Measurements from ENCODE around the gene EZH2.

Gene EZH2

DNA sequence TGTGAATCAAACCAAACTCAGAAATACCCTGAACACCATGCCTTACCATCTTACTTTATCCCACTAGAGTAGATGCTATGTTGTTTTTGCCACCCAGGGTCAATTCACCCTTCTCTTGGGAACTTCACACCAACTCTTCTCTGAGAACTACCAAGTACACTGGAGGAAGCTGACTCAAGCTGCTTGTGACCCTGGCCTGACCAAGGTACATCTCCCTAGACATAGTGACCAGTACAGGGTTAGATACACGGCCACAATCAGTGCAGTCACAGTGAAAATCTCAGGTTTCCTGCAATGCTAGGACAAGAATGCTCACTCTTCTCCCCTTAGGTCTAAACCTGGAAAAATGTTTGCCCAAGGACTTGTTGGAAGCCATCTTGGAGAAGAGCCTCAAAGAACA is 31.8 kb downstream of the EZH2 start:
- no peak for DNase-seq

DNA sequence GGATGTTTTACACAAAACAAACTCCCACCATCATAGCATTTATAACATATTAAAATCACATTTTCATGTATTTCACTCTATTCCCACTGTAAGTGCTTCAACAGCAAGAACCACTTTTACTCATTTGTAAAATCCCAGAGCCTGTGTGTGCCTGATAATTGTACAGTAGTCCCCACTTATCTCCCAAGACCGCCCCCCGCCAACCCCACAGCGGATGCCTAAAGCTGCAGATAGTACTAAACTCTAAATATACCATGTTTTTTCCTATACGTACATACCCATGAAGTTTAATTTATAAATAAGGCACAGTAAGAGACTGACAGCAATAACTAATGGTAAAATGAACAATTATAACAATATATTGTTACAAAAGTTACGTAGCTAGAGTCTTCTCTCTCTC is 33.5 kb downstream of the EZH2 start:
- no peak for DNase-seq

DNA sequence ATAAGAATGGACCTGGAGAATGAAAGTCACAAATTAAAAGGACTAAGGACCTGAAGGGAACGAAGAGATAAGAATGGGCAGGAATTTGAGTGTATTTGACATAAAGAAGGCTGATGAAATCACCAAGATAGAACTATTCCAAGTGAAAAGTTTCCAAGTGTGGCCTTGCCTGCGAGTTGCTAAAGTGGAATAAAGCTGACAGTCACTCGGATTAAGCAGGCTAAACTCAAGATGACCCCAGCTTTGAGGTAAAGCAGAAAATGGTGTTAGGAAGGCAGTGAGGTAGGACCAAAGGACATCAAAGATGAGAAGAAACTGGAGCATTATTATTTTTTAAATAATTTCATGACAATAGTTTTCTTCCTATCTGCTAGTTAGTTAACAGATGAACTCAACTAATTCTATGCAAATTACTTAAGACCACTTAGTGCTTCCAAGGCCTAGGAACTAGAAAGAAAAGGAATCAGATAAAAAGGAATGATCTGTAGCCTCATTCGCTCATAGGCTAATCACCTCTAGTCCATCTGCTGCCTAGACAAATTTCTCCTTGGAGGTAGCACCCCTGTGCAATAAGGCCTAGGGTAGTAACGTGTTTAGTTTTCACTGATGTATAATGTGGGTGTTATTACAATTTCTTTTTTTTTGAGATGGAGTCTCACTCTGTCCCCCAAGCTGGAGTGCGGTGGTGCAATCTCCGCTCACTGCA is 34.5 kb downstream of the EZH2 start:
- no peak for DNase-seq

DNA sequence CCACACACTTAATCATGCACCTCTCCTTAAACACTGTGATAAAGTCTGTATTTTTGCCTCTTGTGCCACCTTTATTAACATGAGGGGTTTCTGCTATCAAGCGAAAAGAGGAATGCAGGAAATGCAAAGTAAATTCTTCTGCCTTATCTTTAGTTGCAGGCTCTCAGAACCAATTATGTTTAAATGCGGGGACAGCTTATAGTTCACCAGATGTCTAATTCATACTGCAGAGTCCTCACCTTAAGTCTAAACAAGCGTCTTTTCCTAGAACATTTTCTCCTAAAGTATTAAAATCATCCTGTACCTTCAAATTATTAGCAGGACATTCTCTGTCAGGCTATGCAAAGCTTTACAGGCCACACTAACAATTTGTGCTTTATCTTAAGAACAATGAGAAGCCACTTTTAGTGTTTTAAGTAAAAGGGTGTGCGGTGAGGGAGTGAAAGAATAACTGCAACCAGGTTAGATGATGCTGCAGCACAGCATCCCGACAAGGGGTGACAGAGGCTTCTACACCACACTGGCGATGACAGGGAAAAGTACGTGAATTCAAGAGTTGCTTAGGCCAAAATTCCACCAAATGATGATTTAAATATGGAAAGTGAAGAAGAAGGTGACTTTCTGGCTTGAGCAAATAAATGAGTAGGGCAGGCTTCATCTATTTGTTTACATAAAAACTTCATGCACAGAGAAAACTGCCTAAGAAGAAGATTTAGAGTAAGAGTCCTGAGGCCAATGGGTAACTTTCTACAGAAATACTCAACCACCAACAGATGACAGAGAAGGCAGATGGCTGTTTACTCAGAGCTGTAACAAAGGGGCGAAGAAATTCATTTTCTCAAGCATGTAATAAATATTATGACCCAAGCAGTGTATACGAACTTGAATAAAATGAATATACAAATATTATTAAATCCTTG is 36.0 kb downstream of the EZH2 start:
- DNase-seq = no peak

DNA sequence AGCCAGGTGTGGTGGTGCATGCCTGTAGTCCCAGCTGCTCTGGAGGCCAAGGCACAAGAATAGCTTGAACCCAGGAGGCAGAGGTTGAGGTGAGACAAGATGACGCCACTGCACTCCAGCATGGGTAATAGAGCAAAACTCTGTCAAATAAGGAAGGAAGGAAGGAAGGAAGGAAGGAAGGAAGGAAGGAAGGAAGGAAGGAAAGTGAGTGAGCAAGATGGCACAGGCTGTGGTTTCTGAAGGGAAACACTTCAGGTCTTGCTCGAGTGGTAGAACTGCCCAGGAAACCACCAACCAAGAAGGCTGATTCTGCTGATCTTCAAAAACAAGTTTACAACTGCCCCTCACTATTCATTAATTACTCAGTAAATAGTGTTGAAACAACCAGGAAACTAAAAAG is 45.2 kb downstream of the EZH2 start:
- no peak for DNase-seq

DNA sequence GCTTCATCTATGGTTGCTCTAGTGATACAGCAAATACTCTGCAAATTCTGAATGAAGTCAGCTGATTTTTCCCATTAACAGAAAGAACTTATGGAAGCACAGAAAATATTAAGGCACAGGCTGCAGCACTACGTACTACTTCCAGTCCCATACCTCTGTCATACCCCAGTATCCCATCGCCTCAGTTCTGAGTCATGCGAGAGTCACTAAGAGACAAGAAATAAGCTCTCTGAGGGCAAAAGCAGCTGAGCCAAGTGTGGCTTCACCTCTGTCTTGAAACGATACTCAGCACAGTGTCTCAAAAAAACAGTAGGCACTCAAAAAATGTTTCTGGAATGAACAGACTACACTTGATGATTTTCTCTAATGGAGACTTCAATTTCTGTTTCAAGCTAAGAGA is 48.2 kb downstream of the EZH2 start:
- DNase-seq = no peak

DNA sequence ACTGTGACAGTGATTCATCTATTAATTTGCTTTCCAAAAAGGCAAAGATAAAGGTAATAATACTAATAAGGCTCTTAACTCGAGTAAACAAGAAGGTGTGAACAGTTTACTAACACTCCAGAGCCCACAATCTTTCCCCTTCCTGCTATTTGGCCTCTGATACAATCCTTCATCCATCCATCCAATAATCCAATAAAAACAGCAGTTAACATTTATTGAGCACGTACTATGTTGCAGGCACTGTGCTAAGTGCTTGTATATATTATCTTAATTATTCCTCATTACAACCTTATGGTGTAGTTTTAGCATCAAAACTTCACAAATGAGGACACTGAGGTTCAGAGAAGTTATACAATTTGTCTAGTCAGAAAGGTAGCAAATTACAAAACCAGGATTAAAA is 49.5 kb downstream of the EZH2 start:
- DNase-seq = no peak

DNA sequence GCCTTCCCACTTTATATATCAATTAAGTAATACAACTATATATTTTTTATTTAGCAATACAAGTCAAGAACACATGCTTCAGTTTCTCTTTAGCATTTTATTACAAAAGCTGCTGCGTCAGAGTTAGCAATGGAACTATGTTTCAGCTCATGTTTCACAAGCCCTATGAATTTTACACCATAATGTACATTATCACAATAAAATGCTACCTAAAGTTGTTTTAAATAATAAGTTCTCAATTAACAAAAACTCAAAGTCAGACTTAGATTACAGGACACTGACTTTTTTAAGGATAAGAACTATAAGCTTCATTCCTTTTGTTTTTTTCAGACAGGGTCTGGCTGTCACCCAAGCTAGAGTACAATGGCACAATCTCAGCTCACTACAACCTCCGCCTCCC is 52.3 kb downstream of the EZH2 start:
- no peak for DNase-seq

DNA sequence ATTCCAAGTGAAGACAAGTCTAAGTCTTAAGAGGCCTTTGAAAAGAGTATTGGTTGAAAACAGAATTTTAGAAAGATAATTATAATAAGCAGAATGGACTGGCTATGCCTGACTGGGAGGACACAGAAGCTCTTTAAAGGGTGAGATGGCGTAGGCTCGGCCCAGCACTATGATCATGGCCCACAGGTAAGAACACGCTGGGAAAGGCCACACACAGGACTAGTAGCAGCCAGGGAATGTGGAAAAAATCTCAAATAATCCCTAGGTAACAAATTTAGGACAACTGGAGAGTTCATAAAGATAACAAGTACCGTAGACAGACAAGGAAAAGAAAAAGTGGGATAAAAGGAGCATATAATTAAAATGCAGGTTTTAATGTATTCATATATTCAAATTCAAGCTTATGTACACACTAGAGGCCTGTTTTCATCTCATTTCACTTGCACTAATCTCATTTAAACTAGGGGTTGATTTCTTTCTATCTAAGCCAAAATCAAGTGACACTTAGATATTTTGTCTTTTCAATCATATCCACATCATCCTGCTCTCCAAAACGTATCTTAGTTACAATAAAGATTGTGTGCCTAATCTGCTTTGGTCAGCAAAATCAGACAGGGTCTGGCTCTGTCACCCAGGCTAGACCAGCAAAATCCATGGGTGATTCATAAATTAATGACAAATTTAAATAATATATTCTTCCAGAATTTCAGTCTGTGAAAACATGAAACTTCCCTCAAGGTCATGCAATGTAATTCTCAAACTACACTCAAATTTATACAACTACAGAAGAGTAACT is 53.0 kb downstream of the EZH2 start:
- no peak for DNase-seq

DNA sequence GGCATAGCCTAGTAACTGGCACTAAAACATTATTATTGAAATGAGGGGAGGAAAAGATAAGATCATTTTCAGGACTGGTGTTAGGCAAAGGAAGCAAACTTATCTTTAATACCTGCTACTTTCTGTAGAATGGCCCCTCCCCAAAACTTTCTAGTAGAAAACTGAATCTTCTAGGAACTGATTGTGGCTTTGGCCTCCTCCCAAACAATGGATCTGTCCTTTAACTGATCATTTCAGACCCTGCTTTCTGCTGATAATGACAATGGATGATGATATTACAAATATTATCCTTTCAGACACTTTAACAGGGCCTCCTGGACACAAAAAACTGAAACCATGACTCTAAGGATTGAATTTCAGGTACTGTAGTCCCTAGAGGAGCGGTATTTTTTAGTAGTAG is 55.1 kb downstream of the EZH2 start:
- DNase-seq = no peak

DNA sequence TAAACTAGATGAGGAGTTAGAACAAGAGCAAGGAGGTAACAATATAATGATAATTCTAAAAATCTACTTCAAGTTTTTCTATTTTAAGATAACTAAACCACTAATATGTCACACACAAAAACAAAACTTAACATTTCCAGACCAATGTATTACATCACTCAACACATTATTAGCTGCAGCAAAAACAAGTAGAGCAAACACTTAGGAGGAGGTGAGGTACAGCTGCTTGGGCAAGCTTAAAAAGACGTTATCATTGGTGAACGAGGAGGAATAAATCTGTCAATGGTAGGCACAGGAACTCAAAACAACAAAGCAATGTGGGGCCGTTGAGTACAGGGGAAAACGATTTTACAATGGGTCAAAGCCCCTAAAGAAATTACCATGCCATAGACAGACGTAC is 58.8 kb downstream of the EZH2 start:
- no peak for DNase-seq

DNA sequence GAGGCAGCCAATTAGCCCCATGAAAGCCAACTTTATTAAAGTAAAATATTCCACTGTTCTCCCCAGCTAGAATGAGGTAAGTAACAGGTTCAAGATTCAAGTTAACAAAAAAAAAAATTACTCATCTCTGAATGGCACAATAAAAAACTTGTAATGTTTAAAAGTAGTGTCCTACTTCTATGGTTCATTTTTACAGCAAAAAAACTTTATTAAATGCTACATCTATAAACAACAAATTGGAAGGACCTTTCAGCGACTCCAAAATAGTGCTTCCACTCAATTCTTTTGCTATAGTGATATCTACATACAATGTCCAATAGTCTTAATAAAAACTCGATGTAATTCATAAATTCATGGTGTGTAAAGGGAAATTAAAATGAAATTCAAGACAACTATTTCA is 59.2 kb downstream of the EZH2 start:
- DNase-seq = no peak

DNA sequence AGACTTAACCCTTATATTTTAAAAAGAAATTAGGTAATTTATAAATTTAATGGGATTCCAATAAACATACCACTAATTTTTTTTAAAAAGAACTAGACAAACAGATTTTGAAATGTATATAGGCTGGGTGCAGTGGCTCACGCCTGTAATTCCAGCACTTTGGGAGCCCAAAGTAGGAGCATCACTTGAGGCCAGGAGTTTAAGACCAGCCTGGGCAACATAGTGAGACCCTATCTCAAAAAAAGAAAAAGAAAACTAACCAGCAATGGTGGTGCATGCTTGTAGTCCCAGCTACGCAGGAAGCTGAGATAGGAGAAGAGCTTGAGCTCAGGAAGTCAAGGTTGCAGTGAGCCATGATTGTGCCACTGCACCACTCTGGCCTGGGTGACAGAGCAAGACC is 62.7 kb downstream of the EZH2 start:
- no peak for DNase-seq

DNA sequence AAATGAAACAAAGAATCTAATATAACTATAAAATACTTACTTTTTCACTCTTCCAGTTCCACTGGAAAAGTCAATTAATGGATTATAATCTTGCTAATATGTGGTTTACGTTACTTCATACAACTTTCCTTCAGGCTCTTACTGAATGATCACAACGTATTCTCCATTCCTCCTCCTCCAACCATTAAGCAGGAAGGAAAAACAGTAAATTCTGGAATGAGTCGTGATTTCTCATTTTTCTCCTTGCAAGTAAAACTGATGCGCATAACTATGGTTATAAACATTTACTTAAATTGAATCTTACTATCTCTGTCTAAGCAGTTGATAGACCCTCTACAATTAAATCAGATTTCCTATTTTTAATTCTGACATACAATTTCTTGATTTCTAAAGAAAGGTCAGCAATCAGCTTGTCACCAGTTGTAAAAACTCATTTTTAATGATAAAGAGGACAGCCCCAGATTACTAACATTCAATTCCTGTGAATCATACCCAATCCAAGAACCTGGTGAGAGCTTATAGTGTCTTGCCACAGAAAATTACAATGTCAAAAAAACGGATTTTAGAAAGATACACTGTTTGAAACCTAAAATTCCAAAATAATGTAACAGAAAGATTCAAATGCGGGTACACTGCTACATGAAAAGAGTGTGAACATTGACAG is 64.3 kb downstream of the EZH2 start:
- DNase-seq = no peak

DNA sequence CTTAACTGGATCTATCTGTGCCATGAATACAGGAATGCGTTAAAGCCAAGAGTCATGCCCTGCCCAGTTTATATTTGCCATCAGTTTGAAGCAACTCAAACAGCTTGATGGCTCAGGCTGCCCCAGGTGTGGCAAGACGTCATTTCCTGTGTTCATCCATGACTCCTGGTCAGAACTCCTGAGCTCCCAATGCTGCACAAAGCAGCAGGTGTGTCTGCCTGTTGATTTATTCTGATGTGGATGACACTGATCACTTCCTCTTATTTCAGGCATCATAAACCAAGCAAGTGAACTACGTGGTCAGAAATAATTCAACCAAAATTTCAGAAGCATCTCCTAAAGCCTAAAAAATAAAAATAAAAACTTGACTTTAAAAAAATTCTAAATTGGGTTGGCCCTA is 68.5 kb downstream of the EZH2 start:
- DNase-seq = peak; percentile 4

DNA sequence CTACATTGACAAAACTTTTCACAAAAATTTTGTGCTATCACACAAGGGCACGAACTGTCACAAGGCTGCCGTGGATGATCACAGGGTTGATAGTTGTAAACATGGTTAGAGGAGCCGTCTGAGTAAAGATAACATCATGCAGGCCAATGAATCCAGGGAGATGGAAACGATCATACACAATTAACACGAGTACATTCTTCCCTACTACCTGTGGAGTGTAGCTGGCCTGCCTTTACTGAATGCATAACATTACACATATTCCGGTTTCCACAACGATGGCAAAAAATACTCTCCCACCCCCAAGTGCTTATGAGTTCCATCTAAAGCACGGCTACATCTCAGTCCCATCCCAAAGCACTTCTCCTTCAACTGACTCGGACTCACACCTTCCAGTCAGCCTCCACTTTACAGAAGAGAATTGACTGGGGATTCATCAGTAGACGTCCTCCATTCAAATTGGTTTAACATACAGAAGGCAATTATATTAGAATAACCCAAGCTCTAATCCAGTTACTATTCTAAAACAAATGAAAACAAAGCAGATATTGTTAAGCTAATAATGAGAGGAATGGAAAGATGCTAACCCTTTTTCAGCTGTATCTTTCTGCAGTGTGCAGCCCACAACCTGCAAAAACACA is 69.0 kb downstream of the EZH2 start:
- no peak for DNase-seq

DNA sequence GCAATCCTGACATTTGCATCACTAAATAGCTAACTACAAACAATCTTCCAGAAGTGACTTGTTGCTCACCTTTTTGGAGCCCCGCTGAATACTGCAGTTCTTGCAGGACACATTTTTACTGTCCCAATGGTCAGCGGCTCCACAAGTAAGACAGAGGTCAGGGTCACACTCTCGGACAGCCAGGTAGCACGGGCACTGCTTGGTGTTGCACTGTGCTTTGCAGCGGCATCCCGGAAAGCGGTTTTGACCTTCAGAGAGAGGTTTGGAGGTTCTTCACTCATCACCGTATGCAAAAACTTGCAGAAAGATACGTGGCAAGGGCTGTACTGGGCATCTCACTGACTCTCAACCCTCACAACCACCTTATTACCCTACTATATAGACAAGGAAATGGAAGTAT is 70.2 kb downstream of the EZH2 start:
- no peak for DNase-seq

DNA sequence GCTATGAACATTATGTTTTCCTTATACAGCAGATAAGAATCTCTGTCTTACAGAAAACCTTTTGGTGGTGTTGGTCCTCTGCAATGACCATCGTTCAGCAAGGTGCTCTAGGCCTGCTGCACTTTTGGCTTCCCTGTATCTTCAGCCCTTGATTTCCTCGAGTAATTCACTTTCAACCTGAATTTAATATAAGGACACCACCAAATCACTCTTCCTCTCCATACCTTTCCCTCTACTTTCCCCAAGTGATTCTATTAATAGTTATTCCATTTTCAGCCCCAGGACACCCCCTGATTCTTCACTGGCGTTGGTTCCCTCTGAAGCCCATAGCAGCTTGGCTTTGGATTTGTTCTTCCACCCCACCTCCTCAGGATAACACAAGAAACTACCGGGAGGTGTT is 72.2 kb downstream of the EZH2 start:
- no peak for DNase-seq

DNA sequence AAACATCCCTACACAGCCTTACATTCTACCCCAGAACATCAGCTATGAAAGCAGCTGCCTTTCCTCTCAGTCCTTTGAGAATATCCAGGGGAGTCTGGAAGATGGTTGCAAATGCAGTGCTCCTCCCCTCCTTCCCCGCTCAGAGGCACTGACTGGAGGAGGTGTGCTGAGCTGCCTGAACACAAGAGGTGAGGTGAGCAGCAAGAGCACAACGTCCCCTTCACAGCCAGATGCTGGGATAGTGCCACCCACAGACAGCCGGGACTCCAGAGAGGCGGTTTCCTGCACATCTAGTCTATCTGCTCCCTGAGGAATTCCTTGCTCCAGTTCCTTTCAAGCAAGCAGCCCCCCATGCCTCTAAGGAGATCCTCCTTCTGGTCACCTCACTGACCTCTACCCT is 74.2 kb downstream of the EZH2 start:
- DNase-seq = no peak

DNA sequence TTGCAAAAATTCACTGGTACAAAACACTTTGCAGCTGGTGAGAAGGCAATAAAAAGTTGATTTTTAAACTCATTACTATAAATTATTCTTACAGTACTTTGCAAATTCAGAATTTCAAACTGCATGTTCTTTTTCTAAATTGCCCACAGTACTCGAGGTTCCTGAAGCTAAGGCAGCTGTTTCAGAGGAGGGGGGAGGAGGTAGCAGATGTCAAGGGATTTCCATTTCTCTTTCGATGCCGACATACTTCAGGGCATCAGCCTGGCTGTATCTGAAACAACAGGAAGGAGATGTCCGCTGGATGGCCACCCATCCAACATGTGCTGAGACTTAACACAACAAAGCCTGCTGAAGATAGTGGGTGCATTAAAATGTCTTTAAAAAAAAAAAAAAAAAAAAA is 76.7 kb downstream of the EZH2 start:
- DNase-seq = no peak

DNA sequence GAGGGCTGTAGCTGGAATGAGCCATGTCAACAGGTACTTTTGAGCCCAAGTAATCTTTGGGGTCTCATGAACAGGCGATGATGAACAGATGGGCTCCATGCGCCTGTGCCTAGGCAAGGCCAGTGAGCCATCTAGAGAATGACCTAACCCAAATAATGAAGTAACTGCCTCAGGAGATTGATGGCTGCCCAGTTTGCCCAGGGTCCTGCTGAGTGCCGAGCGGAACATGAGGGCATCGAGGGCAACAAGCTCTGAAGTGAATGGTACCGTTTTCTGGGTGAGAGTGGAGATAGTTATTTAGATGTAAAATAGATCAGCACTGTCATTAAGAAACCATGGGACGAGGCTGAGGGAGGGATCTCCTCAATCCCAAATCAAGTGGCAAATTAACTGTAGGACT is 77.9 kb downstream of the EZH2 start:
- no peak for DNase-seq

DNA sequence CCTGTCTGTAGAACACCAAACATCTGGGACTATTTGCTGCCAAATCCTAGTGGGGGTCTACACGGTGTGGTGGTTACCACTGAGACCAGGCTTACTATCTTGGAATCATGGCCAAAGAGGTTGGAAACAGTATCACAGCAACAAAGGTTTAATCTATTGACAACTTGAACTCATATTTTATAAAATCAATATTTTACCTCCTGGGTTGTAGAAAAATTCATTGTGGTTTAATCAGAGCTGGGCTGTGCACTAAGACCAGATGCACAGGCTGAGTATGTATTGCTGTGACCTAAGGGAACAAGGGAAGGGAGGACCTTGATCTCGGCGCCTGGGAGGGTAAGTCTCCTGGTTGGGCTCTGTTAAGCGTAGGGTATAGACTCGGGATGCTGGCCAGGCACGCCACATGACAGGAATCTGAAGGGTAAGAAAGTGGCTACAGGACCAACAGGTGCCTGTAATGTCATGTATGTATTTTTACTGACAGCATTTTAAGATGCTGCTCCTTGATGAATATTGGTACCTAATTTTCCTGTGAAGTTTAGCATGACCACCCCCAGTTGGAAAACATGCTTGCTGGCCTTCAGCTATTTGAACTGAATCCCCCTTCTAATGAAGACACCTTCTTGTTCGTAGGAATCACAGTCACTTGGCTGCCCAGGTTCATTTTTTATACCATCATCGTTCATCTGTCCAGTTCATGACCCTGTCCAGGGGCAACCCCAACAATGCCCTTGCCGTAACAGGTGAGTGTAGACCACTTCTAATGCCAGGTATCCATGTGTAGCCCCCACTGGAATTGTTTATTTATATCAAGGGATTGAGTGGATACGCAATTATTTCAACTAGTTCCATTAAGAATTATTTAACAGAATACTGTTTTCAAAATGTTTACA is 79.5 kb downstream of the EZH2 start:
- DNase-seq = no peak
